Prostate gland (tissue), 2 donors: ENCODE measurements around the gene KCTD1.

ENCODE experiments used
- CTCF ChIP-seq, 4 experiments: fragments of 200-600 bp in 2 of 4; fragments of 450-650 bp in 2 of 4; sonication (generic) in 2 of 4; IDR thresholded peaks; 1 replicate in 3 of 4; 2 replicates in 1 of 4; pipeline ENCODE4 v1.5.1; 2016 to 2019; ENCODE audit warnings: antibody characterized with exemption in 4 of 4, mild to moderate bottlenecking in 2 of 4, moderate library complexity in 2 of 4
- POLR2A ChIP-seq: fragments of 450-650 bp; IDR thresholded peaks from one replicate; pipeline ENCODE4 v1.6.1; 2016; ENCODE audit warnings: antibody characterized with exemption, mild to moderate bottlenecking
- POLR2AphosphoS5 ChIP-seq: sonication (generic); formaldehyde crosslinking; IDR thresholded peaks from one replicate; pipeline ENCODE4 v1.6.1; 2017; ENCODE audit warnings: antibody characterized with exemption

GRCh38 chr18:26524002-26524401 is 24.4 kb downstream of the KCTD1 start:
- TF ChIP-seq CTCF (IDR thresholded peaks at IDR 0.05) (no peak), POLR2A (no peak), POLR2AphosphoS5 (no peak)
